GM12873 (cell line): ENCODE measurements around the gene FTO.

Source experiments
- TF ChIP-seq, protein P1 (sequence below): IDR thresholded peaks from 2 replicates; pipeline ENCODE4 v1.5.1; 2012; ENCODE audit warnings: low read depth, mild to moderate bottlenecking, moderate library complexity, low read length, control low read depth; ENCODE audit not compliant: insufficient read depth; ENCODE audit errors: missing control alignments

Gene FTO

DNA sequence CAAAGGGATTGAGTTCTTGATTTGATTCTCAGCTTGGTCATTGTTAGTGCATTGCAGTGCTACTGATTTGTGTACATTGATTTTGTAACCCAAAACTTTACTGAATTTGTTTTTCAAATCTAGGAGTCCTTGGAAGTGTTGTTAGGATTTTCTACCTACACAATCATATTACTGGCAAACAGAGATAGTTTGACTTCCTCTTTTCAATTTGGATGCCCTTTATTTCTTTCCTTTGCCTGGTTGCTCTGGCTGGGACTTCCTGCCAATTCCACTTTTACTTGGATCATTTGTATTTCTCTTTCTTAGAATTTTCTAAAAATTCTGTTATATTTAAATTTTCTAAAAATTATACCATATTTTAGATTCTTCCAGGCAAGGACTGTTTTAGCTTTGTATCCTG, 151.1 kb downstream of the FTO start:
- TF ChIP-seq, protein P1, sequence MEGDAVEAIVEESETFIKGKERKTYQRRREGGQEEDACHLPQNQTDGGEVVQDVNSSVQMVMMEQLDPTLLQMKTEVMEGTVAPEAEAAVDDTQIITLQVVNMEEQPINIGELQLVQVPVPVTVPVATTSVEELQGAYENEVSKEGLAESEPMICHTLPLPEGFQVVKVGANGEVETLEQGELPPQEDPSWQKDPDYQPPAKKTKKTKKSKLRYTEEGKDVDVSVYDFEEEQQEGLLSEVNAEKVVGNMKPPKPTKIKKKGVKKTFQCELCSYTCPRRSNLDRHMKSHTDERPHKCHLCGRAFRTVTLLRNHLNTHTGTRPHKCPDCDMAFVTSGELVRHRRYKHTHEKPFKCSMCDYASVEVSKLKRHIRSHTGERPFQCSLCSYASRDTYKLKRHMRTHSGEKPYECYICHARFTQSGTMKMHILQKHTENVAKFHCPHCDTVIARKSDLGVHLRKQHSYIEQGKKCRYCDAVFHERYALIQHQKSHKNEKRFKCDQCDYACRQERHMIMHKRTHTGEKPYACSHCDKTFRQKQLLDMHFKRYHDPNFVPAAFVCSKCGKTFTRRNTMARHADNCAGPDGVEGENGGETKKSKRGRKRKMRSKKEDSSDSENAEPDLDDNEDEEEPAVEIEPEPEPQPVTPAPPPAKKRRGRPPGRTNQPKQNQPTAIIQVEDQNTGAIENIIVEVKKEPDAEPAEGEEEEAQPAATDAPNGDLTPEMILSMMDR, result no peak

GRCh38 chr16:53855511-53855910, 151.6 kb downstream of the FTO start:
- TF ChIP-seq, protein P1, result no peak

- TF ChIP-seq, protein P1, result no peak
Measured at GRCh38 chr16:53859995-53860540, 156.1 kb downstream of the FTO start.

DNA sequence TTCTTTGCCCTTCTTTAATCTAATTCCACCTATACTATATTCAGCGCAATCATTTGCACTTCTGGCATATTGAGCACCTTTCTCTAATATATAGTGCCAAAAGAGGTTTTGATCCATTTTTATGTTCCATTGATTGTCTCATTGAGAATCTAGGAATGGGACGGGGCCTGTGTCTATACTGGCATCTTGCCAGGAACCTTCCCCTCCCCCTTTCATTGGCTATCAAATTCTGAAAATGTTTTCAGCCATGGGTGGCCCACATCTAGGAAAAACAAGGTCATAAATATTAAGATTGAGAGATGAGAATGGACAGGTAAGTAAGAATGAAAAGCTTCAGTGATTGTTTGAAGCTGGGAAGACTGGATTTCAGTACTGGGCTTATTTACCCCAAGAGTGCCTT, 159.9 kb downstream of the FTO start:
- TF ChIP-seq, protein P1, result no peak

- TF ChIP-seq, protein P1, result no peak
Measured at GRCh38 chr16:53864819-53865493, 161.0 kb downstream of the FTO start.

DNA sequence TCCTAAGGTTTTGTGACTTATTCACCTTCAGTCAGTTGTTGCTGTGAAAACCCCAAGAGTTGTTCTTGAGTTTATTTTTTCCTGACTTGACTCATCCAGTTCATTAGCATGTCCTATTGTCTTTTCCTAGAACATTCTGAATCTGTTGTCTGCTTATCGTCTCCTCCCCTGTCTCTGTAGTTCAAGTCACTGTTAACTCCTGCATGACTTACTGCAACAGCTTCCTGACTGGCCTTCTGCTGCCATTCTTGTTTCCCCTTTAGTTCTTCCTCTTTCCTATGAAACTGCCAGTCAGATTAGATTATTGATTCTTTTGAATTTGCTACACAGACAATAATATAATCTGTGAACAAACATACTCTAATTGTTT, 161.5 kb downstream of the FTO start:
- TF ChIP-seq, protein P1, result no peak

- TF ChIP-seq, protein P1, result no peak
Measured at GRCh38 chr16:53866520-53866919, 162.6 kb downstream of the FTO start.

DNA sequence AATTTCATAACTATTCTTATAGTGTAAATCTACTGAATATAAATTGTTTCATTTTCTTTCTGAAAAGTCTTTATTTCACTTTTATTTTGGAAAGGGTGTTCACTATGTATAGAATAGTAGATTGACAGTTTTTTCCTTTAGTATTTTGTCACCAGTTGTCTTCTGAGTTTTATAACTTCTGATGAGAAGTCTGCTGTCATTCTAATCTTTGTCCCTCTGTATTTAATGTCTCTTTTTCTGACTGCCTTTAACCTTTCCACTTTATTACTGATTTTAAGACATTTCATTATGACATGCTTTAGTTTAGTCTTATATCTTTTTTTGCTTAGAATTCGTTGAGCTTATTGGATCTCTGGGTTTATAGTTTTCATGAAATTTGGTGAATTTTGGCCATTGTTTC, 166.9 kb downstream of the FTO start:
- TF ChIP-seq, protein P1, result no peak
